Measurements from ENCODE around the gene ACKR2. TPM values are rescaled to one million over a fixed set of nuclear protein-coding genes. Genes with fewer than 3 reads are reported as not detected.

The ACKR2 gene
- polyA plus RNA-seq, 1 donor (not counting 4 experiments of a cell fraction or from before 2014, with no cell fraction given): 0.22 TPM

DNA sequence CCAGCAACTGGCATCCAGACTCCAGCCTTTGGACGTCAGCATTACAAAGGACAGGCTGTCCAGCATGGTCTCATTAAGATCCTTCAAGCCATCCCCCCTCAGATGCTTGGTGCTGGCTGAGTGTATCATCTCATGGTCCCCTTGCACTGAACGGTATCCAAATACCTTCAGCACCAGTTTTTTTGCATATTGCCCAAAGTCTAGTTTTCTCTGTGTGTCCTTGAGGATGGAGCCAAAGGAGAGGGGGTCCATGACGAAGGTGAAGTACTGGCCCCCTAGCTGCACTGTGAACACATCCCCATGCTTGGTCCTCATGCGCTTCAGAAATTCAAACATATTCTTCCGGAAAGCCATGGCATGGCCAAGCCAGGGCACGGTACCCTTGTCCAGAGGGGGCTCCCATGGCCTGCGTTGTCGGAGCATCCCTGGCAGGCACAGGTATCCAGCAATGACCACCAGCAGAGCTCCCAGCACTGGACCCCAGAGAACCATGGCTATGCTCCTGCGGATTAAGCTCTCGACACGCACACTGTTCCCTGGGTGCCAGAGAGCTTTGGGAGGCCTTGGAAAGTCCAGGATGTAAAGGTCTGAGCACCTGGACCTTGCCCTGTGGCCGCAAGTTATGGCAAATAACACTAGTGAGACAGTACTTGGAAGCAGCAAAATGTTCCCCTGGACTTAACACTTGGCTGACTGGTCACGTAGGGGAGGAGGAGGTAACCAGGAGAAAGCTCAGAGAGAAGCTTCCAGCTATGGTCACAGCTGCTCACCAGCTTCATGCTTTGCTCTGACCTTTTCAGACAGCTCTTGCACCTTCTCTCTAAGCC is 66.3 kb downstream of the ACKR2 start, which contains the start of gene CYP8B1:
Gene CYP8B1, minus strand, starts transcription at position 555 of the 827 bp plus-strand sequence. Its CDS starts 63 bp downstream, at position 492.
- H2AFZ ChIP-seq (ENCODE audit: control insufficient read depth, low read length): no peak within 1 kb of the TSS
- TF ChIP-seq EZH2 (IDR thresholded peaks at IDR 0.05; ENCODE audit: low read length): no peak
- TF ChIP-seq, protein P1, sequence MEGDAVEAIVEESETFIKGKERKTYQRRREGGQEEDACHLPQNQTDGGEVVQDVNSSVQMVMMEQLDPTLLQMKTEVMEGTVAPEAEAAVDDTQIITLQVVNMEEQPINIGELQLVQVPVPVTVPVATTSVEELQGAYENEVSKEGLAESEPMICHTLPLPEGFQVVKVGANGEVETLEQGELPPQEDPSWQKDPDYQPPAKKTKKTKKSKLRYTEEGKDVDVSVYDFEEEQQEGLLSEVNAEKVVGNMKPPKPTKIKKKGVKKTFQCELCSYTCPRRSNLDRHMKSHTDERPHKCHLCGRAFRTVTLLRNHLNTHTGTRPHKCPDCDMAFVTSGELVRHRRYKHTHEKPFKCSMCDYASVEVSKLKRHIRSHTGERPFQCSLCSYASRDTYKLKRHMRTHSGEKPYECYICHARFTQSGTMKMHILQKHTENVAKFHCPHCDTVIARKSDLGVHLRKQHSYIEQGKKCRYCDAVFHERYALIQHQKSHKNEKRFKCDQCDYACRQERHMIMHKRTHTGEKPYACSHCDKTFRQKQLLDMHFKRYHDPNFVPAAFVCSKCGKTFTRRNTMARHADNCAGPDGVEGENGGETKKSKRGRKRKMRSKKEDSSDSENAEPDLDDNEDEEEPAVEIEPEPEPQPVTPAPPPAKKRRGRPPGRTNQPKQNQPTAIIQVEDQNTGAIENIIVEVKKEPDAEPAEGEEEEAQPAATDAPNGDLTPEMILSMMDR (optimal IDR thresholded peaks at IDR 0.05 in 1 of 3, IDR thresholded peaks at IDR 0.05 in 1 of 3, conservative IDR thresholded peaks at IDR 0.05 in 1 of 3; ENCODE audit: extremely low read depth in 1 of 3, insufficient read depth in 2 of 3, low read length in 3 of 3): no peak
- no peak for FAIRE-seq
- no peak within 1 kb of the TSS for H3K4me2 ChIP-seq (ENCODE audit: control insufficient read depth, extremely low read depth, insufficient read depth, low read depth, low read length)
- H3K4me3 ChIP-seq (ENCODE audit: control insufficient read depth in 2 of 3, extremely low read depth in 1 of 3, insufficient read depth in 2 of 3, low read depth in 1 of 3, low read length in 3 of 3): no peak within 1 kb of the TSS
- no peaks in the 10 kb centered on the region for H4K20me1 ChIP-seq (ENCODE audit: control insufficient read depth, extremely low read depth, insufficient read depth, low read length)
- H3K9me3 ChIP-seq (ENCODE audit: control insufficient read depth, low read depth, low read length): no peaks in the 10 kb centered on the region
- no peak within 1 kb of the TSS for H3K27ac ChIP-seq (ENCODE audit: control insufficient read depth, insufficient read depth, low read length)
- H3K9ac ChIP-seq (ENCODE audit: control insufficient read depth, extremely low read depth, insufficient read depth, low read length): no peak within 1 kb of the TSS
- no peaks in the 10 kb centered on the region for H3K36me3 ChIP-seq (ENCODE audit: control insufficient read depth in 2 of 2, extremely low read depth in 1 of 2, insufficient read depth in 2 of 2, low read length in 2 of 2)
- DNase-seq (ENCODE audit: low read depth, low spot score): no peak
- no peaks in the 10 kb centered on the region for H3K4me1 ChIP-seq (ENCODE audit: control insufficient read depth, extremely low read depth, insufficient read depth, low read length)
- no peaks in the 10 kb centered on the region for H3K9me1 ChIP-seq (ENCODE audit: control insufficient read depth, extremely low read depth, insufficient read depth, low read length)
- H3K27me3 ChIP-seq (ENCODE audit: control insufficient read depth, extremely low read depth, insufficient read depth, low read length): peaks cover 13% of the 10 kb centered on the region
- dilution Hi-C loops (cut with MboI; ENCODE audit: extremely low pct_ligation_motif_present, low sequenced_read_pairs): no loop called here
- no peaks in the 10 kb centered on the region for H3K79me2 ChIP-seq (ENCODE audit: control insufficient read depth, insufficient read depth, low read length)

DNA sequence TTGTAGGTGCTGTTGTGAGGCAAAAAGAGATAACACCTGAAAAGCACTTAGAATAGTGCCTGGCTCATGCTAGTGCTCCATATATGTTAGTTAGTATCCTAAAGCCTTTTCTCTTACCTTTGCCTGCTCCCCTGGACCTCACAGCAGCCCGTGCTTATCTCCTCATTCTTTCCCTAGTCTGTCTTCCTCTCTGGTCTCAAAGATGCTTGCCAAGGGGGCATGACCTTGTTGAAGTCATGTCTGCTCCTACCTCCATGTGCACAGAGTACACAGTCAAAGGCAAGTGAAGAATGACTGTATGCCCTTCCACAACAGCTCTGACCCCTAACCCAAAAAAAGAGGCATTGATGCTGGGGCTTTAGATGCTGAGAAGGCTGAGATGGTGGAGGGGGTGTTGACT is 67.2 kb downstream of the ACKR2 start:
- Histone ChIP-seq H3K79me2 (ENCODE audit: control insufficient read depth, insufficient read depth, low read length) (no peaks in the 10 kb centered on the region), H3K4me3 (ENCODE audit: control insufficient read depth in 2 of 3, extremely low read depth in 1 of 3, insufficient read depth in 2 of 3, low read depth in 1 of 3, low read length in 3 of 3) (no peak overlapping the region), H4K20me1 (ENCODE audit: control insufficient read depth, extremely low read depth, insufficient read depth, low read length) (no peaks in the 10 kb centered on the region), H3K27ac (ENCODE audit: control insufficient read depth, insufficient read depth, low read length) (no peak overlapping the region), H3K4me2 (ENCODE audit: control insufficient read depth, extremely low read depth, insufficient read depth, low read depth, low read length) (no peak overlapping the region), H3K4me1 (ENCODE audit: control insufficient read depth, extremely low read depth, insufficient read depth, low read length) (peaks cover 4% of the 10 kb centered on the region), H3K27me3 (ENCODE audit: control insufficient read depth, extremely low read depth, insufficient read depth, low read length) (peaks cover 8% of the 10 kb centered on the region), H2AFZ (ENCODE audit: control insufficient read depth, low read length) (no peak overlapping the region), H3K9ac (ENCODE audit: control insufficient read depth, extremely low read depth, insufficient read depth, low read length) (no peak overlapping the region), H3K9me1 (ENCODE audit: control insufficient read depth, extremely low read depth, insufficient read depth, low read length) (no peaks in the 10 kb centered on the region), H3K9me3 (ENCODE audit: control insufficient read depth, low read depth, low read length) (no peaks in the 10 kb centered on the region), H3K36me3 (ENCODE audit: control insufficient read depth in 2 of 2, extremely low read depth in 1 of 2, insufficient read depth in 2 of 2, low read length in 2 of 2) (no peaks in the 10 kb centered on the region)
- TF ChIP-seq, protein P1 (optimal IDR thresholded peaks at IDR 0.05 in 1 of 3, IDR thresholded peaks at IDR 0.05 in 1 of 3, conservative IDR thresholded peaks at IDR 0.05 in 1 of 3; ENCODE audit: extremely low read depth in 1 of 3, insufficient read depth in 2 of 3, low read length in 3 of 3): no peak
- no peak for TF ChIP-seq EZH2 (IDR thresholded peaks at IDR 0.05; ENCODE audit: low read length)
- DNase-seq (ENCODE audit: low read depth, low spot score) (no peak), FAIRE-seq (no peak)
- dilution Hi-C loops (cut with MboI; ENCODE audit: extremely low pct_ligation_motif_present, low sequenced_read_pairs): no loop called here

All from keratinocyte (primary cell).